B cell (primary cell): ENCODE data around the gene PRDM2. TPM values are rescaled to one million over a fixed set of nuclear protein-coding genes. Genes with fewer than 3 reads are reported as not detected.

Experiments used
- ATAC-seq: fragments of 200-7000 bp; cut with Tn5 transposase; one replicate; pipeline ENCODE4 v1.10.0; 2021; ENCODE audit warnings: low read depth, mild to moderate bottlenecking, moderate number of reproducible peaks, moderate library complexity
- CTCF ChIA-PET: fragments of 350-600 bp; sonication (Branson Sonifier 250); formaldehyde crosslinking; loops from one replicate; lab custom pipeline; 2021; ENCODE audit warnings: antibody characterized with exemption, inconsistent platforms; lab: Charles Lee
- POLR2A ChIA-PET: fragments of 350-600 bp; sonication (Branson Sonifier 250); formaldehyde crosslinking; loops from one replicate; lab custom pipeline; 2021; ENCODE audit warnings: antibody characterized with exemption; lab: Charles Lee
- DNase-seq: peaks from one replicate; pipeline ENCODE4 v3.0.0; 2013
- H2AFZ ChIP-seq: 2 replicates; pipeline ENCODE4 v1.6.1; 2012; ENCODE audit warnings: mild to moderate bottlenecking, low read depth, low read length; ENCODE audit not compliant: insufficient read depth, poor library complexity, severe bottlenecking
- H3K27ac ChIP-seq, 2 donors: 1 replicate in 1 of 2; 2 replicates in 1 of 2; pipeline ENCODE4 v1.5.1; 2012 to 2013; ENCODE audit warnings: low read length in 2 of 2, mild to moderate bottlenecking in 2 of 2, moderate library complexity in 1 of 2
- H3K27me3 ChIP-seq, 4 experiments: fragments of 200-600 bp in 1 of 4; sonication (generic) in 1 of 4; replicated peaks in 1 of 4; 1 replicate in 2 of 4; 2 replicates in 2 of 4; pipeline versions ENCODE4 v1.6.1 to v1.7.0; 2013 to 2016; ENCODE audit warnings: low read length in 3 of 4, mild to moderate bottlenecking in 2 of 4, mixed read lengths in 1 of 4, moderate library complexity in 1 of 4; ENCODE audit not compliant: insufficient read depth in 4 of 4, control insufficient read depth in 3 of 4; ENCODE audit errors: control extremely low read depth in 1 of 4
- H3K36me3 ChIP-seq, 2 experiments: replicated peaks in 1 of 2; 1 replicate in 1 of 2; 2 replicates in 1 of 2; pipeline versions ENCODE4 v1.6.1 to v1.7.1; 2013; ENCODE audit warnings: low read length in 1 of 2; ENCODE audit not compliant: insufficient read depth in 2 of 2, control insufficient read depth in 1 of 2; ENCODE audit errors: control extremely low read depth in 1 of 2, extremely low read depth in 1 of 2
- H3K4me1 ChIP-seq, 2 donors: fragments of 200-600 bp in 1 of 2; sonication (generic) in 1 of 2; 1 replicate in 1 of 2; 2 replicates in 1 of 2; pipeline versions ENCODE4 v1.5.1 to v1.6.1; 2013 to 2017; ENCODE audit warnings: low read length in 2 of 2; ENCODE audit not compliant: control insufficient read depth in 2 of 2, insufficient read depth in 2 of 2
- H3K4me2 ChIP-seq: replicated peaks from 2 replicates; pipeline ENCODE3; 2012; ENCODE audit warnings: mild to moderate bottlenecking, low read depth, low read length; ENCODE audit not compliant: poor library complexity, severe bottlenecking
- H3K4me3 ChIP-seq, 5 experiments: fragments of 200-600 bp in 1 of 5; sonication (generic) in 1 of 5; 1 replicate in 3 of 5; 2 replicates in 2 of 5; pipeline versions ENCODE4 v1.5.1 to v1.7.0; 2011 to 2016; ENCODE audit warnings: low read length in 4 of 5, mild to moderate bottlenecking in 4 of 5, low read depth in 2 of 5, control low read depth in 1 of 5, moderate library complexity in 1 of 5; ENCODE audit not compliant: insufficient read depth in 1 of 5; ENCODE audit errors: control extremely low read depth in 1 of 5, extremely low read depth in 1 of 5
- H3K79me2 ChIP-seq: fragments of 200-600 bp; sonication (generic); one replicate; pipeline ENCODE4 v1.6.0; 2016; ENCODE audit warnings: low read length; ENCODE audit not compliant: control insufficient read depth, insufficient read depth
- H3K9ac ChIP-seq: fragments of 200-600 bp; sonication (generic); 2 replicates; pipeline ENCODE4 v1.6.1; 2017; ENCODE audit warnings: mild to moderate bottlenecking, low read length, moderate library complexity
- H3K9me3 ChIP-seq, 3 donors: one replicate each; pipeline versions ENCODE4 v1.6.1 to v1.7.1; 2013; ENCODE audit warnings: low read length in 2 of 3; ENCODE audit not compliant: control insufficient read depth in 2 of 3, insufficient read depth in 1 of 3; ENCODE audit errors: control extremely low read depth in 1 of 3
- H4K20me1 ChIP-seq: 2 replicates; pipeline ENCODE4 v1.6.0; 2012; ENCODE audit warnings: mild to moderate bottlenecking, low read length; ENCODE audit not compliant: insufficient read depth, control insufficient read depth, poor library complexity, severe bottlenecking
- H3K27ac Mint-ChIP-seq: one replicate; pipeline ENCODE4 v1.8.0; 2021; ENCODE audit warnings: mixed read lengths
- H3K27me3 Mint-ChIP-seq: one replicate; pipeline ENCODE4 v1.8.0; 2021; ENCODE audit warnings: mixed read lengths
- H3K4me1 Mint-ChIP-seq: one replicate; pipeline ENCODE4 v1.8.0; 2021; ENCODE audit warnings: mixed read lengths
- H3K4me3 Mint-ChIP-seq: one replicate; pipeline ENCODE4 v1.8.0; 2021; ENCODE audit warnings: mixed read lengths
- H3K9me3 Mint-ChIP-seq: one replicate; pipeline ENCODE4 v1.8.0; 2022; ENCODE audit warnings: mixed read lengths; ENCODE audit not compliant: insufficient read depth
- EZH2 ChIP-seq: IDR thresholded peaks from 2 replicates; pipeline ENCODE4 v1.6.1; 2012; ENCODE audit warnings: borderline replicate concordance, low read depth, mild to moderate bottlenecking, moderate library complexity, low read length; ENCODE audit not compliant: insufficient read depth, poor library complexity, severe bottlenecking
- WGBS: methylation state at CpG from one replicate; pipeline ENCODE4 v1.1.5; 2013; ENCODE audit warnings: missing lambda C conversion rate; ENCODE audit not compliant: insufficient coverage; 5-methylcytosine and 5-hydroxymethylcytosine counted together
- intact Hi-C: fragments of 100-400 bp; cut with micrococcal nuclease; formaldehyde crosslinking; loops from one replicate; pipeline ENCODE4 v1.10.0; 2022
- polyA plus RNA-seq: library from polyadenylated mRNA; depleted of rRNA; stranded (reverse); fragments of >200 nt; gene quantifications from 2 replicates; pipeline ENCODE4 v1.2.3, GENCODE V29; 2012
- total RNA-seq, 2 donors: library from RNA; stranded (reverse); fragments of 120-200 nt in 1 of 2; gene quantifications; 1 replicate in 1 of 2; 2 replicates in 1 of 2; pipeline versions ENCODE4 v1.2.3 to v1.2.4, GENCODE V29; 2013 to 2022
- TF ChIP-seq, protein P1 (sequence below): fragments of 200-600 bp; IDR thresholded peaks from one replicate; pipeline ENCODE4 v1.8.0; 2022; ENCODE audit warnings: antibody characterized with exemption, mild to moderate bottlenecking

Gene PRDM2
- total and polyA plus RNA-seq, 2 donors (not counting 1 experiment from before 2014, with no cell fraction given): 50.1 to 432 TPM

DNA sequence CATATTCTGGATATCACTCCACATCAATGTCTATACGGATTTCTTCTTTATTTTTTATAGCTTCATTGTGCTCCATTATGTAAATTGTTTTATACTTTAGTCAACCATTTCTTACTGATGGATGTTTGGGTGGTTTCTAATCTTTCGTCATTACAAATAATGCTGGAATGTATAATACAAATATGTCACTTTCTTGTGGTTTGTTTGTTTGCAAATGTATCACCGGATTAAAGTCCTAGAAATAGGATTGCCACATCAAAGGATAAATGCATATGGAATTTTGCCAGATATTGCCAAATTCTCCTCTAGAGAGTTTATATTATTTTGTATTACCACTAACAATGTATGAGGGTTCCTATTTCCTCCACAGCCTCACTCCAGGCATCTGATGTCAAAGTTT is 48.7 kb upstream of the PRDM2 start:
- Histone ChIP-seq H3K79me2 (no peaks in the 10 kb centered on the region), H3K9me3 (peaks cover 0 to 5% (median 0%) of the 10 kb centered on the region in 3 donors), H3K4me1 (no peaks in the 10 kb centered on the region), H3K4me3 (no peak overlapping the region), H2AFZ (no peak overlapping the region), H3K27me3 (peaks cover 0 to 4% (median 0%) of the 10 kb centered on the region in 4 experiments), H4K20me1 (no peaks in the 10 kb centered on the region), H3K9ac (no peak overlapping the region), H3K36me3 (no peaks in the 10 kb centered on the region), H3K4me2 (no peak overlapping the region), H3K27ac (no peak overlapping the region)
- WGBS: no CpG with 5 or more reads among the region's 3 CpGs
- Mint-ChIP-seq H3K9me3 (peaks cover 3% of the 10 kb centered on the region), H3K27ac (no peak overlapping the region), H3K4me3 (no peak overlapping the region), H3K27me3 (peaks cover 14% of the 10 kb centered on the region), H3K4me1 (peaks cover 7% of the 10 kb centered on the region)
- DNase-seq (no peak), ATAC-seq (no peak)
- intact Hi-C loops: no loop called here
- no peak for TF ChIP-seq EZH2
- TF ChIP-seq, protein P1, sequence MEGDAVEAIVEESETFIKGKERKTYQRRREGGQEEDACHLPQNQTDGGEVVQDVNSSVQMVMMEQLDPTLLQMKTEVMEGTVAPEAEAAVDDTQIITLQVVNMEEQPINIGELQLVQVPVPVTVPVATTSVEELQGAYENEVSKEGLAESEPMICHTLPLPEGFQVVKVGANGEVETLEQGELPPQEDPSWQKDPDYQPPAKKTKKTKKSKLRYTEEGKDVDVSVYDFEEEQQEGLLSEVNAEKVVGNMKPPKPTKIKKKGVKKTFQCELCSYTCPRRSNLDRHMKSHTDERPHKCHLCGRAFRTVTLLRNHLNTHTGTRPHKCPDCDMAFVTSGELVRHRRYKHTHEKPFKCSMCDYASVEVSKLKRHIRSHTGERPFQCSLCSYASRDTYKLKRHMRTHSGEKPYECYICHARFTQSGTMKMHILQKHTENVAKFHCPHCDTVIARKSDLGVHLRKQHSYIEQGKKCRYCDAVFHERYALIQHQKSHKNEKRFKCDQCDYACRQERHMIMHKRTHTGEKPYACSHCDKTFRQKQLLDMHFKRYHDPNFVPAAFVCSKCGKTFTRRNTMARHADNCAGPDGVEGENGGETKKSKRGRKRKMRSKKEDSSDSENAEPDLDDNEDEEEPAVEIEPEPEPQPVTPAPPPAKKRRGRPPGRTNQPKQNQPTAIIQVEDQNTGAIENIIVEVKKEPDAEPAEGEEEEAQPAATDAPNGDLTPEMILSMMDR: no peak
- CTCF ChIA-PET: no interaction called here
- POLR2A ChIA-PET: no interaction called here

DNA sequence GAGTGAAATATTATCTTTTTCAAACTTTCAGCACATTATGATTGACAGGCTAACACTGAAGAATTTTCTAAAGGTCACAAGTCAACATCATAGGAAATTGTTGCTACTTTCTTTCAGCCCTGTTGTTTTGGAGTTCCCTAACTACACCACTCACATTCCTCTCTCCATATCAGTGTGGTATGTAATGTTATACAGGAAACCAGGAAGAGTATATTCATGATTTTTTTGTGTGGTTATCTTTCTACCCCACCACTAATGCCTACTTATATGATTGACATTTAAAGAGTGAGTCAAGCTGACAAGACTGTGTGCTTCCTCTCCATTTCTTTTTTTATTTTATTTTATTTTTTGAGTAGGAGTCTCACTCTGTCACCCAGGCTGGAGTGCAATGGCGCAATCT is 47.8 kb upstream of the PRDM2 start:
- Histone ChIP-seq H3K4me3 (no peak overlapping the region), H3K27ac (no peak overlapping the region), H3K9me3 (peaks cover 0 to 5% (median 0%) of the 10 kb centered on the region in 3 donors), H2AFZ (no peak overlapping the region), H3K4me2 (no peak overlapping the region), H3K4me1 (no peaks in the 10 kb centered on the region), H3K79me2 (no peaks in the 10 kb centered on the region), H3K27me3 (peaks cover 0 to 4% (median 0%) of the 10 kb centered on the region in 4 experiments), H3K9ac (no peak overlapping the region), H4K20me1 (no peaks in the 10 kb centered on the region), H3K36me3 (no peaks in the 10 kb centered on the region)
- WGBS: 100% methylated on average over 1 of the region's 1 CpG
- H3K27me3 Mint-ChIP-seq: peaks cover 18% of the 10 kb centered on the region
- ATAC-seq (no peak), DNase-seq (no peak)
- no peak overlapping the region for H3K27ac Mint-ChIP-seq
- ChIA-PET POLR2A (no interaction called here), CTCF (no interaction called here)
- no peaks in the 10 kb centered on the region for H3K4me1 Mint-ChIP-seq
- intact Hi-C loops: no loop called here
- TF ChIP-seq, protein P1: no peak
- TF ChIP-seq EZH2: no peak
- peaks cover 3% of the 10 kb centered on the region for H3K9me3 Mint-ChIP-seq
- H3K4me3 Mint-ChIP-seq: no peak overlapping the region
